Neutrophil (primary cell): ENCODE data around the gene ESYT3.

ENCODE experiments used
- H3K27ac ChIP-seq: fragments of 200-600 bp; sonication (generic); 2 replicates; pipeline ENCODE4 v1.5.1; 2016; ENCODE audit warnings: mild to moderate bottlenecking, moderate library complexity
- H3K27me3 ChIP-seq: fragments of 200-600 bp; sonication (generic); 2 replicates; pipeline ENCODE4 v1.6.0; 2016; ENCODE audit warnings: mild to moderate bottlenecking
- H3K36me3 ChIP-seq: fragments of 200-600 bp; sonication (generic); 2 replicates; pipeline ENCODE4 v1.5.1; 2017
- H3K4me1 ChIP-seq, 2 experiments: fragments of 200-600 bp in 1 of 2; sonication (generic) in 1 of 2; 1 replicate in 1 of 2; 2 replicates in 1 of 2; pipeline versions ENCODE4 v1.5.1 to v1.6.1; 2013 to 2016; ENCODE audit warnings: low read depth in 1 of 2, low read length in 1 of 2, mild to moderate bottlenecking in 1 of 2, moderate library complexity in 1 of 2; ENCODE audit not compliant: control insufficient read depth in 1 of 2, insufficient read depth in 1 of 2
- H3K4me3 ChIP-seq, 2 experiments: fragments of 200-600 bp in 1 of 2; sonication (generic) in 1 of 2; 1 replicate in 1 of 2; 2 replicates in 1 of 2; pipeline ENCODE4 v1.5.1; 2013 to 2016; ENCODE audit warnings: low read depth in 1 of 2, low read length in 1 of 2, mild to moderate bottlenecking in 1 of 2, moderate library complexity in 1 of 2
- H3K9me3 ChIP-seq: fragments of 200-600 bp; sonication (generic); 2 replicates; pipeline ENCODE4 v1.5.1; 2016
- TF ChIP-seq, protein P1 (sequence below): fragments of 200-600 bp; sonication (generic); IDR thresholded peaks from 2 replicates; pipeline ENCODE4 v1.5.1; 2016; ENCODE audit warnings: antibody characterized with exemption

ESYT3 gene

GRCh38 chr3:138435840-138436239, 1.4 kb downstream of the ESYT3 start:
- H3K27ac ChIP-seq: no peak overlapping the region
- TF ChIP-seq, protein P1, sequence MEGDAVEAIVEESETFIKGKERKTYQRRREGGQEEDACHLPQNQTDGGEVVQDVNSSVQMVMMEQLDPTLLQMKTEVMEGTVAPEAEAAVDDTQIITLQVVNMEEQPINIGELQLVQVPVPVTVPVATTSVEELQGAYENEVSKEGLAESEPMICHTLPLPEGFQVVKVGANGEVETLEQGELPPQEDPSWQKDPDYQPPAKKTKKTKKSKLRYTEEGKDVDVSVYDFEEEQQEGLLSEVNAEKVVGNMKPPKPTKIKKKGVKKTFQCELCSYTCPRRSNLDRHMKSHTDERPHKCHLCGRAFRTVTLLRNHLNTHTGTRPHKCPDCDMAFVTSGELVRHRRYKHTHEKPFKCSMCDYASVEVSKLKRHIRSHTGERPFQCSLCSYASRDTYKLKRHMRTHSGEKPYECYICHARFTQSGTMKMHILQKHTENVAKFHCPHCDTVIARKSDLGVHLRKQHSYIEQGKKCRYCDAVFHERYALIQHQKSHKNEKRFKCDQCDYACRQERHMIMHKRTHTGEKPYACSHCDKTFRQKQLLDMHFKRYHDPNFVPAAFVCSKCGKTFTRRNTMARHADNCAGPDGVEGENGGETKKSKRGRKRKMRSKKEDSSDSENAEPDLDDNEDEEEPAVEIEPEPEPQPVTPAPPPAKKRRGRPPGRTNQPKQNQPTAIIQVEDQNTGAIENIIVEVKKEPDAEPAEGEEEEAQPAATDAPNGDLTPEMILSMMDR: no peak
- H3K27me3 ChIP-seq: peaks cover 94% of the 10 kb centered on the region
- no peak overlapping the region for H3K4me3 ChIP-seq
- H3K9me3 ChIP-seq: no peaks in the 10 kb centered on the region
- peaks cover 18% of the 10 kb centered on the region in 2 experiments for H3K4me1 ChIP-seq
- H3K36me3 ChIP-seq: no peaks in the 10 kb centered on the region

- Histone ChIP-seq H3K4me3 (no peak overlapping the region), H3K9me3 (no peaks in the 10 kb centered on the region), H3K4me1 (peaks cover 18% of the 10 kb centered on the region in 2 experiments), H3K36me3 (no peaks in the 10 kb centered on the region), H3K27ac (no peak overlapping the region), H3K27me3 (peaks cover 79% of the 10 kb centered on the region)
- TF ChIP-seq, protein P1: no peak
These were observed 2.9 kb downstream of the ESYT3 start for GRCh38 chr3:138437281-138437680.

DNA sequence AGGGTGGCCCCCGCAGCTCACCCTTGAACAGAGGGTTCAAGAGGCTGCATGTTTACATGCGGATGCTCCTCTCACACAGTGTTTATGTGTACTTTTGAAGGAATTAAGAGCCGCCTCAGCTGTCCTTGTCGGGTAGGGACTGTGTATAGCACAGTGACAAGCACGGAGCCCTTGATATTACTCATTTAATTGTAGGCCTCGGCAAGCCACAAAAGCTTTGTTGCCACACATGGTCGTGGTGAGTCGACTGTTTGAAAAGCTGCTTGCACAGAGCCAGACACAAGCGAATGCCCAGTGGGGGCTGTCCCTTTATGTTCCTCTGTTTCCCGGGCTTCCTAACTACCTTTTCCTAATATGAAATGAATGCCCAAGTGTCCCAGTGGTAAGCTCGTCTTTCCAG, 4.5 kb downstream of the ESYT3 start:
- TF ChIP-seq, protein P1: no peak
- no peaks in the 10 kb centered on the region for H3K36me3 ChIP-seq
- H3K4me3 ChIP-seq: no peak overlapping the region
- no peaks in the 10 kb centered on the region for H3K9me3 ChIP-seq
- peaks cover 16% of the 10 kb centered on the region in 2 experiments for H3K4me1 ChIP-seq
- H3K27me3 ChIP-seq: peaks cover 63% of the 10 kb centered on the region
- H3K27ac ChIP-seq: no peak overlapping the region

- no peak overlapping the region for H3K27ac ChIP-seq
- TF ChIP-seq, protein P1: no peak
- no peak overlapping the region for H3K4me3 ChIP-seq
- H3K9me3 ChIP-seq: no peaks in the 10 kb centered on the region
- H3K27me3 ChIP-seq: peaks cover 56% of the 10 kb centered on the region
- H3K36me3 ChIP-seq: no peaks in the 10 kb centered on the region
- H3K4me1 ChIP-seq: peaks cover 9% of the 10 kb centered on the region in 2 experiments
These were observed 5.2 kb downstream of the ESYT3 start for GRCh38 chr3:138439646-138440045.

- no peak overlapping the region for H3K4me3 ChIP-seq
- peaks cover 53% of the 10 kb centered on the region for H3K27me3 ChIP-seq
- TF ChIP-seq, protein P1: no peak
- H3K4me1 ChIP-seq: peaks cover 4% of the 10 kb centered on the region in 2 experiments
- no peak overlapping the region for H3K27ac ChIP-seq
- H3K9me3 ChIP-seq: no peaks in the 10 kb centered on the region
- H3K36me3 ChIP-seq: no peaks in the 10 kb centered on the region
These were observed 5.7 kb downstream of the ESYT3 start for GRCh38 chr3:138440121-138440521.

DNA sequence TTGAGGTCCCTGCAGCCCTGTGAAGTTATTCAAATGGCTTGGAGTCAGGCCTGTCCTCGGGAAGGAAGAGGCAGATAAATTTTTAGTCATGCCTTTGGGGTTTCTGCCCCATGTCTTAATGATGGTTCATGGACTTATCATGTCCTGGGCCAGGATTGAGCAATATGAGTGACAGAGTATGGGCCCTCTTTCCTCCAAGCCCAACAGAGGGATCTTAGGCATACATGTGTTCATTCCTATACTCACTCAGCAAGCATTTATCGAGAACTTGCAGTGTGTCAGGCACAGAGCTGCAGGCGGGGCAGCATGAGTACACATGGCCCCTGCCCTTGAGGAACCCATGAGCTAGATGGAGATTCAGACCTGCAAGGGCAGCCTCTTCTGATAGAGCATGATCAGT, 6.2 kb downstream of the ESYT3 start:
- no peak overlapping the region for H3K27ac ChIP-seq
- H3K36me3 ChIP-seq: no peaks in the 10 kb centered on the region
- H3K9me3 ChIP-seq: no peaks in the 10 kb centered on the region
- H3K4me1 ChIP-seq: no peaks in the 10 kb centered on the region
- peaks cover 53% of the 10 kb centered on the region for H3K27me3 ChIP-seq
- TF ChIP-seq, protein P1: no peak
- no peak overlapping the region for H3K4me3 ChIP-seq
